ENCODE measurements around the gene OTOP2.

The OTOP2 gene

DNA sequence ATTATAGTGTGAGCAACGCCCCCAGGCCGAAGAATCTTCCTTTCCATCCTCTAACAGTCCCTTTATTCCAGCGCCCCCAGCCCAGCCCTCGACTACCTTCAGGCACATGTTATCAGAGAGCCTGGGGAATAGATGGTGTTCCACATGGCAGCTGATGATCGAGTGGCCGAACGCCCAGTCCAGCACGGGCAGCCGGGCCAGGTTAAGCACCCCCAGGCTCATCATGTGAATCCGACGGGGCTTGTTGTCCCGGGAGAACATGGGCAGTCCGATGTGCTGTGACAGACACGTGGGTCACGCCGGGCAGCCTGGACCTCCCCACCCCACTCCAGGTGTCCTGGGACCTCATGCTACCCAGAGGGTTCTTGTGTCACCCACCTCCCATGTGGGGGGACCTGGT lies 44.8 kb upstream of the OTOP2 start:
- TF ChIP-seq, protein P1, sequence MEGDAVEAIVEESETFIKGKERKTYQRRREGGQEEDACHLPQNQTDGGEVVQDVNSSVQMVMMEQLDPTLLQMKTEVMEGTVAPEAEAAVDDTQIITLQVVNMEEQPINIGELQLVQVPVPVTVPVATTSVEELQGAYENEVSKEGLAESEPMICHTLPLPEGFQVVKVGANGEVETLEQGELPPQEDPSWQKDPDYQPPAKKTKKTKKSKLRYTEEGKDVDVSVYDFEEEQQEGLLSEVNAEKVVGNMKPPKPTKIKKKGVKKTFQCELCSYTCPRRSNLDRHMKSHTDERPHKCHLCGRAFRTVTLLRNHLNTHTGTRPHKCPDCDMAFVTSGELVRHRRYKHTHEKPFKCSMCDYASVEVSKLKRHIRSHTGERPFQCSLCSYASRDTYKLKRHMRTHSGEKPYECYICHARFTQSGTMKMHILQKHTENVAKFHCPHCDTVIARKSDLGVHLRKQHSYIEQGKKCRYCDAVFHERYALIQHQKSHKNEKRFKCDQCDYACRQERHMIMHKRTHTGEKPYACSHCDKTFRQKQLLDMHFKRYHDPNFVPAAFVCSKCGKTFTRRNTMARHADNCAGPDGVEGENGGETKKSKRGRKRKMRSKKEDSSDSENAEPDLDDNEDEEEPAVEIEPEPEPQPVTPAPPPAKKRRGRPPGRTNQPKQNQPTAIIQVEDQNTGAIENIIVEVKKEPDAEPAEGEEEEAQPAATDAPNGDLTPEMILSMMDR (IDR thresholded peaks at IDR 0.05; ENCODE audit: extremely low read depth, insufficient read depth, missing control alignments): no peak
- DNase-seq (ENCODE audit: low spot score): no peak
- in situ Hi-C loops (cut with MboI; ENCODE audit: low pct_unique_long_range_greater_than_20kb, low sequenced_read_pairs, unreplicated experiment): no loop called here

DNA sequence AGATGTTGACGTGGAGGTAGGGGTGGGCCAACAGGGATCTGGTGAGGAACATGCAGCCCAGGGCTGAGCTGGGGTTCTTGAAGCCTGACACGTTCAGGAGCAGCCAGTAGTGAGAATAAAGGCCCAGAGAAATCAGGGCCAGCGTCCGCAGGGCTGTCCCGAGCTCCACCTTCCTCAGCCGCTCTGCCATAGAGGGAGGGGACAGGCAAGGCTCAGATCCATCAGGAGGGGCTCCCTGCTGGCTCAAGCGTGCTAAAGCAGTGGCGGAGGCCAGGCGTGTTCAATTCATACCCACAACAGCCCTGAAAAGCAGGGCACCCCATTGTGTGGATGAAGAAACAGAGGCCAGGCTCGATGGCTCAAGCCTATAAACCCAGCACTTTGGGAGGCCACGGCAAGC lies 43.0 kb upstream of the OTOP2 start:
- DNase-seq (ENCODE audit: low spot score): no peak
- in situ Hi-C loops (cut with MboI; ENCODE audit: low pct_unique_long_range_greater_than_20kb, low sequenced_read_pairs, unreplicated experiment): no loop called here
- TF ChIP-seq, protein P1 (IDR thresholded peaks at IDR 0.05; ENCODE audit: extremely low read depth, insufficient read depth, missing control alignments): no peak

DNA sequence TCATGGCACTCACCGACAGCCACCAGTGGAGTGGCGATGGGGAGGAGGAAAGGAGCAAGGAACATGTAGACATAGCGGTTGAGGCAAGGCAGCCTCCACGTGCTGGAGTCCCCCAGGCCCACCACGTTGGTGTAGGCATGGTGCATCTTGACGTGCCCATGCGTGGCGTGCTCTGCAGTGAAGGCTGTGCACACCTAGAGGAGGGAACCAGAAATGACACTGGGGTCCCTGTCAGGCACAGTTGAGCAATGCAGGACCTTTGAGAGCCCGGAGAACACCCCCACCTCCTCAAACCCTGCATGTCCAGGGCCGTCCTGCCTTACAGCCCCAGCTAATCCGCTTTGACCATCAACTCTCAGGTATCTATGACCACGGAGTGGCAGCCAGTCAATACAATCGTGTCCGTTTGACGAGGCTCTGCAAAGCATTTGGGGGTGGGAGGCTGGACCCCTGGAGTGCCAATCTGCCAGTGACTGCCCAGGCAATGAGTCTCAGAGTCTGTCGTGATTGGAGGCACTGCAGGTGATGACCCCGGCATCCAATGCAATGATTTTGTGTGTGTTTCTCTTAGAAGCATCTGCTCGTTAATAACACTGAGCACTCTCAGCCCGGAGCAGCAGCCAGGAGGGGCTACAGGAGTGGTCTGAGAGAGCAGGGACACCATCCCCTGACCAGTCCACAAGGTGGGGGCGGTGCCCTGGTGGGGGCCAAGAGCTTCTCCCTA lies 41.4 kb upstream of the OTOP2 start:
- in situ Hi-C loops (cut with MboI; ENCODE audit: low pct_unique_long_range_greater_than_20kb, low sequenced_read_pairs, unreplicated experiment): no loop called here
- TF ChIP-seq, protein P1 (IDR thresholded peaks at IDR 0.05; ENCODE audit: extremely low read depth, insufficient read depth, missing control alignments): no peak
- no peak for DNase-seq (ENCODE audit: low spot score)

DNA sequence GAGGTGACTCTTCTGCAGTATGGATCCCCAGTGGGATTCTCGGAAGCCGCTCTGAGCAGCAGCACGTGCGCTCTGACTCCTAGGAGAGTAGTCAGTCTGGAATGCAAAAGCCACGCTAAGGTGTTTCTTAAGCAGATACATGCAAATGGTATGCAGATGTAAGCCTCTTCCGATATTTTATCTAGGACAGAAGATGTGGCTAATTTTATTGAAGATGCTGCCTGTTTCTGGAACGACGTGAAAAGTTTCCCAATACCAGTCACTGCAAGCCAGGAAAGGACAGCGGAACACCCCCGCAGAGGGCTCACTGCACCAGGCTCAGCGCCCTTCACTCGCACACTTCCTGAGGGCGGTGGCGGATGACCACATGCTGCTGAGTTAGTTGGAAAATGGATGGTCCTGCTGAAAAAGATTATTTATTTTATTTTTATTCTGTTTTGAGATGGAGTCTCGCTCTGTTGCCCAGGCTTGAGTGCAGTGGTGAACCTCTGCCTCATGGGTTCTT lies 40.8 kb upstream of the OTOP2 start:
- no peak for DNase-seq (ENCODE audit: low spot score)
- TF ChIP-seq, protein P1 (IDR thresholded peaks at IDR 0.05; ENCODE audit: extremely low read depth, insufficient read depth, missing control alignments): no peak
- in situ Hi-C loops (cut with MboI; ENCODE audit: low pct_unique_long_range_greater_than_20kb, low sequenced_read_pairs, unreplicated experiment): no loop called here

DNA sequence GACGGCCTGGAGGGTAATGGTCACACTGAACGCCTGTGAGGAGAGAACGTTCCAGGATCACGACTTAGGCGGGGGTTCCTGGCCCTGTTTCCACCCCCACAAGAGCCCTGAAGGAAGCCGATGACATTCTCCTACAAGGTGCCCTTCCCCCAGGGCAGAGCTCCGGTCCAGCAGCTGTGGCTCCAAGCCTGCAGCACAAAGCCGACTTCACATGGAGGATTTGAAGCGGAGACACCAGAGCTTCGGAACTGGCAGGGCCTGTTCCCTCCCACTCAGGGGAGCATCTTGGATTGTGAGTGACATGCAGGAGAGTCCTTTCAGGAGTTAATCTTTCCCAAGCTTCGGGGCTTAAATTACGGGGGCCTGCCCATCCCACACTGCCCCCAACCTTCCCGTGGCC lies 35.6 kb upstream of the OTOP2 start:
- no peak for DNase-seq (ENCODE audit: low spot score)
- in situ Hi-C loops (cut with MboI; ENCODE audit: low pct_unique_long_range_greater_than_20kb, low sequenced_read_pairs, unreplicated experiment): no loop called here
- TF ChIP-seq, protein P1 (IDR thresholded peaks at IDR 0.05; ENCODE audit: extremely low read depth, insufficient read depth, missing control alignments): no peak

DNA sequence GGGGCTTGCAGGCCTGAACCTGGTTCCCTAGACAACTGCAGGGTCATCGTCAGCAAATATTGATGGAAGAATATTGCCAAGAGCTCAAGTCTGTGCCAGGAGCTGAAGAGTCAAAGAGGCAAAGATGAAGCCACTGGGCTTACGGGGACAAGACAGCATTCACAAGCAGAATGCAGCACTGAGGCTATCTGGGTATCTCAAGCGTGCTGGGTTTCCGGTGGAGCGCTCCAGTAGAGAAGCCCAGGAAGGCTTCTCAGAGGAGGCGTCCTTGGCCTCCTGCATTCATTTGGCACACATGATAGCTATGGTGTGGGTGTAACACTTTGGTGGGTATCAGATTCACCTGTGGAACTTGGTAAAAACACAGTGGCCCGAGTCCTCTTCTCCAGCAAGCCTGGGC lies 33.5 kb upstream of the OTOP2 start:
- TF ChIP-seq, protein P1 (IDR thresholded peaks at IDR 0.05; ENCODE audit: extremely low read depth, insufficient read depth, missing control alignments): no peak
- in situ Hi-C loops (cut with MboI; ENCODE audit: low pct_unique_long_range_greater_than_20kb, low sequenced_read_pairs, unreplicated experiment): no loop called here

More for the DNA sequence above, 33.5 kb upstream of the OTOP2 start:
- no peak for DNase-seq (ENCODE audit: low spot score)
